ENCODE data around the gene POC1A. TPM values are rescaled to one million over a fixed set of nuclear protein-coding genes. Genes with fewer than 3 reads are reported as not detected.

The POC1A gene
- total RNA-seq, 1 experiment from 2014 or later, result 9.8 TPM

- Mint-ChIP-seq H3K27ac (ENCODE audit: low read depth, unreplicated experiment) (no peak overlapping the region), H3K4me3 (ENCODE audit: unreplicated experiment) (no peak overlapping the region)
Measured at GRCh38 chr3:52119099-52119498, 35.1 kb downstream of the POC1A start.

GRCh38 chr3:52118156-52118875 is 35.9 kb downstream of the POC1A start:
- ChIA-PET POLR2A (interaction anchor here (0.5 to 1.0 kb wide), 5 partner anchors 9 to 356 kb away, joined by 3 read pairs; partner anchors contain the start of gene TWF2), CTCF (interaction anchor here (0.6 to 7.8 kb wide), 8 partner anchors 18 to 1663 kb away, joined by 3 to 103 read pairs (median 4); partner anchors contain the start of gene DUSP7)
- Mint-ChIP-seq H3K4me1 (ENCODE audit: insufficient read depth, unreplicated experiment) (peaks cover 10% of the 10 kb centered on the region), H3K9me3 (ENCODE audit: unreplicated experiment) (no peaks in the 10 kb centered on the region), H3K27me3 (ENCODE audit: insufficient read depth, unreplicated experiment) (no peaks in the 10 kb centered on the region), H3K4me3 (ENCODE audit: unreplicated experiment) (no peak overlapping the region), H3K36me3 (ENCODE audit: insufficient read depth, unreplicated experiment) (no peaks in the 10 kb centered on the region), H3K27ac (ENCODE audit: low read depth, unreplicated experiment) (no peak overlapping the region)
- no peak for DNase-seq (ENCODE audit: unreplicated experiment)
- no TSS peak for BruUV-seq (replicated peaks)
- no peak for TF ChIP-seq CTCF (IDR thresholded peaks at IDR 0.05; ENCODE audit: unreplicated experiment)
- intact Hi-C loops (cut with micrococcal nuclease), result no loop called here

More at GRCh38 chr3:52119099-52119498, 35.1 kb downstream of the POC1A start:
- TF ChIP-seq CTCF (IDR thresholded peaks at IDR 0.05; ENCODE audit: unreplicated experiment), result no peak
- Mint-ChIP-seq H3K36me3 (ENCODE audit: insufficient read depth, unreplicated experiment) (no peaks in the 10 kb centered on the region), H3K27me3 (ENCODE audit: insufficient read depth, unreplicated experiment) (no peaks in the 10 kb centered on the region), H3K9me3 (ENCODE audit: unreplicated experiment) (no peaks in the 10 kb centered on the region), H3K4me1 (ENCODE audit: insufficient read depth, unreplicated experiment) (peaks cover 10% of the 10 kb centered on the region)
- ChIA-PET CTCF (interaction anchor here (0.6 to 7.8 kb wide), 6 partner anchors 33 to 137 kb away, joined by 3 to 103 read pairs (median 4); partner anchors contain the start of gene DUSP7), POLR2A (no interaction called here)
- no TSS peak for BruUV-seq (replicated peaks)
- intact Hi-C loops (cut with micrococcal nuclease), result no loop called here
- DNase-seq (ENCODE audit: unreplicated experiment), result no peak

- POLR2A ChIA-PET, result interaction anchor here (0.5 to 2.1 kb wide), 4 partner anchors 49 to 122 kb away, joined by 3 to 7 read pairs (median 3); partner anchors contain the start of genes DUSP7 and TWF2
- H3K27me3 Mint-ChIP-seq (ENCODE audit: insufficient read depth, unreplicated experiment), result no peaks in the 10 kb centered on the region
Measured at GRCh38 chr3:52117537-52117936, 36.7 kb downstream of the POC1A start.

More at GRCh38 chr3:52117537-52117936, 36.7 kb downstream of the POC1A start:
- no TSS peak for BruUV-seq (replicated peaks)
- CTCF ChIA-PET, result interaction anchor here (0.6 to 7.8 kb wide), 6 partner anchors 31 to 428 kb away, joined by 3 to 103 read pairs (median 4); partner anchors contain the start of gene DUSP7
- DNase-seq (ENCODE audit: unreplicated experiment), result no peak
- intact Hi-C loops (cut with micrococcal nuclease), result no loop called here
- Mint-ChIP-seq H3K36me3 (ENCODE audit: insufficient read depth, unreplicated experiment) (no peaks in the 10 kb centered on the region), H3K9me3 (ENCODE audit: unreplicated experiment) (no peaks in the 10 kb centered on the region), H3K4me3 (ENCODE audit: unreplicated experiment) (no peak overlapping the region), H3K4me1 (ENCODE audit: insufficient read depth, unreplicated experiment) (peaks cover 10% of the 10 kb centered on the region), H3K27ac (ENCODE audit: low read depth, unreplicated experiment) (no peak overlapping the region)
- no peak for TF ChIP-seq CTCF (IDR thresholded peaks at IDR 0.05; ENCODE audit: unreplicated experiment)

All from MCF 10A (cell line).